ENCODE data around the gene COL4A4. TPM values are rescaled to one million over a fixed set of nuclear protein-coding genes. Genes with fewer than 3 reads are reported as not detected.

COL4A4 gene
- 1 to 10 TPM in 1 of 3 donors, under 1 TPM in 2; 0.31 to 2.3 (median 0.88) TPM for total RNA-seq
- total RNA-seq (2013), result 6.4 TPM

DNA sequence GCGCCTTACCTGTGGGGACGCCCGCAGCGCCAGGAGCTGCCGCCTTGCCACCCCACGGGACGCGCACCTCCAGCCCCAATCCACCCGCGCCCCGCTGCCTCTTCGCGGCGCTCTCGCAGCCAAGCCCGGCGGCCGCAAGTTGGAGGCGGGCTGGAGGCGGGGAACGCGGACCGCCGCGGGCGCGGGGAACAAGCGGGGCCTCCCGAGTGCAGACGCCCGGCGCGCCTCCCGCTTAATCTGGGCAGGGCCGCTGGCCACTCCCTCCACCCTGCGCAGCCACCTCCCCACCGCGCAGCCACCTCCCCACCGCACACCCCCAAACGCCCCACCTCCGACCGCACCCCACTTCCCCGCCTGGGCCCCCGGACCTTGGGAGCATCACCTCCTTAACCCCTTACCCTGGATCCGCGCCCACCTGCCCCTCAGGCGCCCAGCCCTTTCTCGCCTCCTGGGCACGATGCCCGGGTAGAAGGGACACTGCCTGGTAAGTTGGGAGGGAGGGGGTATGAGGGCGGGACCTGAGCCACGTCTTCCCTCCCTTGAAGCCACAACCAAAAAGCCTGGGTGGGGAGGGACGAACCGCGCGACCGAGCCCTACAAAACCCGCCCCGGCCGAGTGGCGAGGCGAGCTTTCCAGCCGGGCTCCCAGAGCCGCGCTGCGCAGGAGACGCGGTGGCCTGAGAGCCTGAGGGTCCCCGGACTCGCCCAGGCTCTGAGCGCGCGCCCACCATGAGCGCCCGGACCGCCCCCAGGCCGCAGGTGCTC lies at the start of gene COL4A4, which contains the start of gene COL4A3:
COL4A4 (minus strand) TSS at position 208 of the 765 bp plus-strand sequence. CDS start 16,722 bp downstream, outside the sequence.
COL4A3 (plus strand) TSS at position 627 of the 765 bp plus-strand sequence; CDS start at position 730, 103 bp downstream.
- peaks cover 13% of the 10 kb centered on the region for H3K4me1 ChIP-seq (ENCODE audit: control insufficient read depth, insufficient read depth, low read length)
- ATAC-seq (peak; percentile 26 to 61 (median 58)), DNase-seq (peak in 1 of 2 donors; percentile 1)
- TF ChIP-seq, protein P1, sequence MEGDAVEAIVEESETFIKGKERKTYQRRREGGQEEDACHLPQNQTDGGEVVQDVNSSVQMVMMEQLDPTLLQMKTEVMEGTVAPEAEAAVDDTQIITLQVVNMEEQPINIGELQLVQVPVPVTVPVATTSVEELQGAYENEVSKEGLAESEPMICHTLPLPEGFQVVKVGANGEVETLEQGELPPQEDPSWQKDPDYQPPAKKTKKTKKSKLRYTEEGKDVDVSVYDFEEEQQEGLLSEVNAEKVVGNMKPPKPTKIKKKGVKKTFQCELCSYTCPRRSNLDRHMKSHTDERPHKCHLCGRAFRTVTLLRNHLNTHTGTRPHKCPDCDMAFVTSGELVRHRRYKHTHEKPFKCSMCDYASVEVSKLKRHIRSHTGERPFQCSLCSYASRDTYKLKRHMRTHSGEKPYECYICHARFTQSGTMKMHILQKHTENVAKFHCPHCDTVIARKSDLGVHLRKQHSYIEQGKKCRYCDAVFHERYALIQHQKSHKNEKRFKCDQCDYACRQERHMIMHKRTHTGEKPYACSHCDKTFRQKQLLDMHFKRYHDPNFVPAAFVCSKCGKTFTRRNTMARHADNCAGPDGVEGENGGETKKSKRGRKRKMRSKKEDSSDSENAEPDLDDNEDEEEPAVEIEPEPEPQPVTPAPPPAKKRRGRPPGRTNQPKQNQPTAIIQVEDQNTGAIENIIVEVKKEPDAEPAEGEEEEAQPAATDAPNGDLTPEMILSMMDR (IDR thresholded peaks at IDR 0.05), result no peak
- Mint-ChIP-seq H3K36me3 (no peaks in the 10 kb centered on the region), H3K27ac (no peak within 1 kb of the TSS), H3K4me3 (peak within 1 kb of the TSS; percentile 80), H3K9me3 (no peaks in the 10 kb centered on the region), H3K4me1 (peaks cover 0 to 5% of the 10 kb centered on the region in 2 donors), H3K27me3 (ENCODE audit: low read depth in 2 of 2) (peaks cover 25 to 61% of the 10 kb centered on the region in 2 donors)
- H3K27ac ChIP-seq (ENCODE audit: low read length), result no peak within 1 kb of the TSS
- H3K27me3 ChIP-seq (ENCODE audit: control insufficient read depth, insufficient read depth, low read length), result peaks cover 8% of the 10 kb centered on the region
- intact Hi-C loops (cut with micrococcal nuclease), result no loop called here
- peak within 1 kb of the TSS; percentile 32 for H3K4me3 ChIP-seq (ENCODE audit: low read length)
- no peaks in the 10 kb centered on the region for H3K9me3 ChIP-seq (ENCODE audit: control insufficient read depth, insufficient read depth, low read length)
- no peaks in the 10 kb centered on the region for H3K36me3 ChIP-seq (ENCODE audit: control insufficient read depth, insufficient read depth, low read length)
- WGBS (ENCODE audit: insufficient coverage), result 2% methylated on average over 73 of the region's 77 CpGs

DNA sequence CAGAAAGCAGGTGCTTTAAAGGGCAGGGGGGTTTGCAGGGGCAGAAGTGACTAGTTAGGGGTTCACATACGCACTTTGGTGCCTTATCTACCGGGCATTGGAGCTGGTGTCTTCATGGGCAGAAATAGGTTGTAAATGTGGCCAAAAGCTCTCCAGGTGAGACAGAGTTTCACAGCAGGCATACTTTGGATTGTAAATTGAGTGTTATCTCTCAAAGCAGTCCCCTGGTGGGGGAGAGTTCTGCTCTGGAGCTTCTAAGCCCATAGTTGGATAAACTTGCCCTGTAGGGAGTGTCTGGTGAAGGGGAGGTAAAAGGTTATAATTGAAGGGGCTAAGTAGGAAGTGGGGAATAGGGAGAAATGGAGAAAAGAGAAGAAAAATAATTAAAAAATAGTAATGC lies 43.6 kb upstream of the COL4A4 start:
- DNase-seq (no peak), ATAC-seq (no peak)
- Histone ChIP-seq H3K9me3 (ENCODE audit: control insufficient read depth, insufficient read depth, low read length) (no peaks in the 10 kb centered on the region), H3K4me1 (ENCODE audit: control insufficient read depth, insufficient read depth, low read length) (no peaks in the 10 kb centered on the region), H3K4me3 (ENCODE audit: low read length) (no peak overlapping the region), H3K36me3 (ENCODE audit: control insufficient read depth, insufficient read depth, low read length) (no peaks in the 10 kb centered on the region), H3K27me3 (ENCODE audit: control insufficient read depth, insufficient read depth, low read length) (no peaks in the 10 kb centered on the region), H3K27ac (ENCODE audit: low read length) (no peak overlapping the region)
- Mint-ChIP-seq H3K36me3 (no peaks in the 10 kb centered on the region), H3K4me3 (no peak overlapping the region), H3K9me3 (no peaks in the 10 kb centered on the region), H3K27me3 (ENCODE audit: low read depth in 2 of 2) (peaks cover 6 to 24% of the 10 kb centered on the region in 2 donors), H3K27ac (no peak overlapping the region), H3K4me1 (no peaks in the 10 kb centered on the region)
- intact Hi-C loops (cut with micrococcal nuclease), result no loop called here
- TF ChIP-seq, protein P1 (IDR thresholded peaks at IDR 0.05), result no peak
- WGBS (ENCODE audit: insufficient coverage), result 80% methylated on average over 2 of the region's 2 CpGs

DNA sequence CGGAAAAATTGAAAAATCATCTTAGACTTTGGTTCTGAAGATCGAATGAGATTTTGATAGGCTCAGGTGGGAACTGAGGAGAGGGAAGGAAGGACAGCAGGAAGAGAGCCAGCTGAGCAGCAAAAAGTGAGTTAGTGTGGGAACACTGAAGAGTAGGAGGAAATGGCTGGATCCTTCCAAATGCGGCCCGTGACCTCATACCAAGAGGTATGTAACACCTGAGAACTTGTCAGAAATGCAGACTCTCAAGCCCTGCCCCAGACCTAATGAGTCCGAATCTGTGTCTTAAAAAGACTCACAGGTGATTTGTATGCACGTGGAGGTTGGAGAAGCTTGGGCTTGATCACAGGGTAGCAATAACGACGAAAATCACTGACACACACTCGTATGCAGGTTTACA lies 42.4 kb upstream of the COL4A4 start:
- Mint-ChIP-seq H3K27ac (no peak overlapping the region), H3K4me1 (no peaks in the 10 kb centered on the region), H3K9me3 (no peaks in the 10 kb centered on the region), H3K27me3 (ENCODE audit: low read depth in 2 of 2) (peaks cover 6 to 18% of the 10 kb centered on the region in 2 donors), H3K4me3 (no peak overlapping the region), H3K36me3 (no peaks in the 10 kb centered on the region)
- WGBS (ENCODE audit: insufficient coverage), result 91% methylated on average over 9 of the region's 9 CpGs
- TF ChIP-seq, protein P1 (IDR thresholded peaks at IDR 0.05), result no peak
- Histone ChIP-seq H3K36me3 (ENCODE audit: control insufficient read depth, insufficient read depth, low read length) (no peaks in the 10 kb centered on the region), H3K27me3 (ENCODE audit: control insufficient read depth, insufficient read depth, low read length) (no peaks in the 10 kb centered on the region), H3K4me1 (ENCODE audit: control insufficient read depth, insufficient read depth, low read length) (no peaks in the 10 kb centered on the region), H3K4me3 (ENCODE audit: low read length) (no peak overlapping the region), H3K27ac (ENCODE audit: low read length) (no peak overlapping the region), H3K9me3 (ENCODE audit: control insufficient read depth, insufficient read depth, low read length) (no peaks in the 10 kb centered on the region)
- DNase-seq (no peak), ATAC-seq (no peak)
- intact Hi-C loops (cut with micrococcal nuclease), result no loop called here
